Activated gamma-delta T cell (primary cell): ENCODE results near the gene ABCA7.

Experiments used
- DNase-seq: peaks from one replicate; lab custom pipeline; 2025; lab: John Stamatoyannopoulos, UW

ABCA7 gene

GRCh38 chr19:1040476-1041271, 767 bp downstream of the ABCA7 start:
- DNase-seq = peak; percentile 80

- DNase-seq = no peak
Observed at GRCh38 chr19:1041272-1041834, 1.4 kb downstream of the ABCA7 start.

- no peak for DNase-seq
Observed at GRCh38 chr19:1041835-1042685, 2.2 kb downstream of the ABCA7 start.

GRCh38 chr19:1042689-1043511, 3.0 kb downstream of the ABCA7 start:
- no peak for DNase-seq

- DNase-seq = no peak
Observed at GRCh38 chr19:1045247-1045603, 5.3 kb downstream of the ABCA7 start.

- DNase-seq = no peak
Observed at GRCh38 chr19:1046117-1046626, 6.3 kb downstream of the ABCA7 start.

- DNase-seq = no peak
Observed at GRCh38 chr19:1046836-1047695, 7.2 kb downstream of the ABCA7 start.

GRCh38 chr19:1047696-1048147, 7.8 kb downstream of the ABCA7 start:
- DNase-seq = no peak

GRCh38 chr19:1049106-1049505, 9.2 kb downstream of the ABCA7 start:
- no peak for DNase-seq

GRCh38 chr19:1049800-1050199, 9.9 kb downstream of the ABCA7 start:
- no peak for DNase-seq

GRCh38 chr19:1050989-1051788, 11.3 kb downstream of the ABCA7 start:
- DNase-seq = no peak

GRCh38 chr19:1051791-1052190, 11.9 kb downstream of the ABCA7 start:
- DNase-seq = no peak

- no peak for DNase-seq
Observed at GRCh38 chr19:1052349-1052975, 12.6 kb downstream of the ABCA7 start.

- no peak for DNase-seq
Observed at GRCh38 chr19:1053176-1054101, 13.5 kb downstream of the ABCA7 start.

GRCh38 chr19:1054102-1055027, 14.5 kb downstream of the ABCA7 start:
- DNase-seq = no peak

- no peak for DNase-seq
Observed at GRCh38 chr19:1055028-1055425, 15.1 kb downstream of the ABCA7 start.
